Fibroblast of lung (primary cell): ENCODE results near the gene GOLGA5. TPM values are rescaled to one million over a fixed set of nuclear protein-coding genes. Genes with fewer than 3 reads are reported as not detected.

Source experiments
- DNase-seq, 2 donors: peaks; one replicate each; pipeline versions ENCODE4 v3.0.0 to v3.0.0-alpha.2; 2010; ENCODE audit warnings: low read depth in 2 of 2
- H2AFZ ChIP-seq: 2 replicates; pipeline ENCODE4 v1.5.1; 2012; ENCODE audit warnings: low read length, control low read depth, inconsistent platforms
- H3K27ac ChIP-seq: 2 replicates; pipeline ENCODE4 v1.5.1; 2011; ENCODE audit warnings: low read length, control low read depth; ENCODE audit not compliant: insufficient read depth
- H3K27me3 ChIP-seq: 2 replicates; pipeline ENCODE4 v1.5.1; 2011; ENCODE audit warnings: mild to moderate bottlenecking, low read length; ENCODE audit not compliant: control insufficient read depth, insufficient read depth
- H3K36me3 ChIP-seq: 2 replicates; pipeline ENCODE4 v1.5.1; 2011; ENCODE audit warnings: low read length; ENCODE audit not compliant: control insufficient read depth, insufficient read depth
- H3K4me1 ChIP-seq: 2 replicates; pipeline ENCODE4 v1.5.1; 2011; ENCODE audit warnings: low read length; ENCODE audit not compliant: control insufficient read depth, insufficient read depth; ENCODE audit errors: extremely low read depth
- H3K4me2 ChIP-seq: 2 replicates; pipeline ENCODE4 v1.5.1; 2011; ENCODE audit warnings: low read length, control low read depth; ENCODE audit not compliant: insufficient read depth; ENCODE audit errors: extremely low read depth
- H3K4me3 ChIP-seq, 4 experiments: fragments of 200-600 bp in 1 of 4; sonication (generic) in 1 of 4; replicated peaks in 1 of 4; 2 replicates each; pipeline ENCODE4 v1.5.1; 2011 to 2016; ENCODE audit warnings: low read length in 4 of 4, low read depth in 3 of 4, mild to moderate bottlenecking in 3 of 4, control low read depth in 2 of 4, inconsistent platforms in 1 of 4, mixed read lengths in 1 of 4; ENCODE audit not compliant: insufficient read depth in 1 of 4; ENCODE audit errors: control extremely low read depth in 1 of 4
- H3K79me2 ChIP-seq: 2 replicates; pipeline ENCODE4 v1.5.1; 2012; ENCODE audit warnings: mild to moderate bottlenecking, low read length, inconsistent platforms; ENCODE audit not compliant: control insufficient read depth, insufficient read depth
- H3K9ac ChIP-seq: 2 replicates; pipeline ENCODE4 v1.5.1; 2011; ENCODE audit warnings: mild to moderate bottlenecking, low read length, control low read depth; ENCODE audit not compliant: insufficient read depth
- H3K9me3 ChIP-seq: 2 replicates; pipeline ENCODE4 v1.5.1; 2012; ENCODE audit warnings: low read depth, low read length; ENCODE audit not compliant: control insufficient read depth, insufficient read depth
- H4K20me1 ChIP-seq: 2 replicates; pipeline ENCODE4 v1.5.1; 2011; ENCODE audit warnings: low read length; ENCODE audit not compliant: control insufficient read depth, insufficient read depth; ENCODE audit errors: extremely low read depth
- EZH2 ChIP-seq: IDR thresholded peaks from 2 replicates; pipeline ENCODE4 v1.5.1; 2012; ENCODE audit warnings: low read length, control low read depth, mild to moderate bottlenecking; ENCODE audit errors: missing control alignments
- polyA plus RNA-seq, 2 donors: library from polyadenylated mRNA; depleted of rRNA in 1 of 2; stranded (reverse) in 1 of 2; unstranded in 1 of 2; fragments of >200 nt; gene quantifications; 2 replicates each; pipeline ENCODE4 v1.2.1, GENCODE V29; 2011 to 2012; ENCODE audit warnings: missing spikeins in 1 of 2
- total RNA-seq: library from RNA; depleted of rRNA; stranded (reverse); fragments of >200 nt; gene quantifications from 2 replicates; pipeline ENCODE4 v1.2.1, GENCODE V29; 2014
- TF ChIP-seq, protein P1 (sequence below), 2 donors: IDR thresholded peaks in 1 of 2; conservative IDR thresholded peaks in 1 of 2; 1 replicate in 1 of 2; 2 replicates in 1 of 2; pipeline ENCODE4 v1.5.1; 2011 to 2012; ENCODE audit warnings: low read length in 2 of 2, control low read depth in 1 of 2, inconsistent platforms in 1 of 2, low read depth in 1 of 2, mild to moderate bottlenecking in 1 of 2

The GOLGA5 gene
- total and polyA plus RNA-seq, 2 donors (not counting 1 experiment from before 2014, with no cell fraction given) = 46.9 to 71.1 TPM

DNA sequence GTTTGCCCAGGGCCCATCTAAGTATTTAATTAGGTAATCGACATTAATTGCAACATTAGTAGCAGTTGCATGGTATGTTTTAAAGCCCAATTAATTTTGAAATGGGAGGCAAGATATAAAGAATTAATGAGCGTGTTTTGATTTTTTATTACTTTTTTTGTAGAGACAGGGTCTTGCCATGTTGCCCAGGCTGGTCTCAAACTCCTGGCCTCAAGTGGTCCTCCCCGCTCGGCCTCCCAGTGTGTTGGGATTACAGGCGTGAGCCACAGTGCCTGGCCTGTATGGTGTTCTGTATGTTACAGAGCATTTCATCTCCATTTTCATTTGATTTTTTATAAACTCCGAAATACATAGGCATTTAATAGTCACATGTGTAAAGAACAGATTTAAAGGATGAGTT, 856 bp downstream of the GOLGA5 start:
- no peak for DNase-seq
- H3K79me2 ChIP-seq = peaks cover 44% of the 10 kb centered on the region
- no peak for TF ChIP-seq EZH2
- TF ChIP-seq, protein P1, sequence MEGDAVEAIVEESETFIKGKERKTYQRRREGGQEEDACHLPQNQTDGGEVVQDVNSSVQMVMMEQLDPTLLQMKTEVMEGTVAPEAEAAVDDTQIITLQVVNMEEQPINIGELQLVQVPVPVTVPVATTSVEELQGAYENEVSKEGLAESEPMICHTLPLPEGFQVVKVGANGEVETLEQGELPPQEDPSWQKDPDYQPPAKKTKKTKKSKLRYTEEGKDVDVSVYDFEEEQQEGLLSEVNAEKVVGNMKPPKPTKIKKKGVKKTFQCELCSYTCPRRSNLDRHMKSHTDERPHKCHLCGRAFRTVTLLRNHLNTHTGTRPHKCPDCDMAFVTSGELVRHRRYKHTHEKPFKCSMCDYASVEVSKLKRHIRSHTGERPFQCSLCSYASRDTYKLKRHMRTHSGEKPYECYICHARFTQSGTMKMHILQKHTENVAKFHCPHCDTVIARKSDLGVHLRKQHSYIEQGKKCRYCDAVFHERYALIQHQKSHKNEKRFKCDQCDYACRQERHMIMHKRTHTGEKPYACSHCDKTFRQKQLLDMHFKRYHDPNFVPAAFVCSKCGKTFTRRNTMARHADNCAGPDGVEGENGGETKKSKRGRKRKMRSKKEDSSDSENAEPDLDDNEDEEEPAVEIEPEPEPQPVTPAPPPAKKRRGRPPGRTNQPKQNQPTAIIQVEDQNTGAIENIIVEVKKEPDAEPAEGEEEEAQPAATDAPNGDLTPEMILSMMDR (conservative IDR thresholded peaks at IDR 0.05 in 1 of 2, IDR thresholded peaks at IDR 0.05 in 1 of 2; ENCODE audit: low read depth in 1 of 2, low read length in 2 of 2) = no peak
- H3K9me3 ChIP-seq = no peaks in the 10 kb centered on the region
- peak overlapping the region; percentile 96 for H3K9ac ChIP-seq
- H4K20me1 ChIP-seq = no peaks in the 10 kb centered on the region
- no peak overlapping the region for H2AFZ ChIP-seq
- peaks cover 5% of the 10 kb centered on the region for H3K4me1 ChIP-seq
- peak overlapping the region; percentile 99 for H3K27ac ChIP-seq
- H3K4me2 ChIP-seq = peak overlapping the region; percentile 84
- H3K36me3 ChIP-seq = peaks cover 5% of the 10 kb centered on the region
- H3K27me3 ChIP-seq = no peaks in the 10 kb centered on the region
- peak overlapping the region; percentile 83 to 100 (median 98) for H3K4me3 ChIP-seq

- DNase-seq = no peak
- Histone ChIP-seq H3K4me2 (no peak overlapping the region), H3K27ac (no peak overlapping the region), H3K36me3 (peaks cover 5% of the 10 kb centered on the region), H2AFZ (no peak overlapping the region), H3K79me2 (peaks cover 72% of the 10 kb centered on the region), H3K9me3 (no peaks in the 10 kb centered on the region), H3K27me3 (no peaks in the 10 kb centered on the region), H4K20me1 (peaks cover 3% of the 10 kb centered on the region), H3K9ac (no peak overlapping the region), H3K4me3 (no peak overlapping the region), H3K4me1 (peaks cover 7% of the 10 kb centered on the region)
- no peak for TF ChIP-seq EZH2
Measured at GRCh38 chr14:92797935-92798653, 4.0 kb downstream of the GOLGA5 start.

DNA sequence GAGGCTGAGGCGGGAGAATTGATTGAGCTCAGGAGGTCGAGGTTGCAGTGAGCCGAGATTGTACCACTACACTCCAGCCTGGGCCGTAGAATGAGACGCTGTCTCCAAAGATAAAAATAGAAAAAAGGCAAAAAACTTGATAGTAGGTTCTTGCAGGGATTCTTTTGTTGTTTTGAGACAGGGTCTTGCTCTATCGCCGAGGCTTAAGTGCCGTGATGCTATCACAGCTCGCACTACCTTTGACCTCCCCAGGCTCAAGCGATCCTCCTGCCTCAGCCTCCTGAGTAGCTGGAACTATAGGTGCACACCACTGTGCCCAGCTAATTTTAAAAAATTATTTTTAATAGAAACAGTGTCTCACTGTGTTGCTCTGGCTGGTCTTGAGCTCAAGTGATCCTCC, 4.7 kb downstream of the GOLGA5 start:
- H3K27me3 ChIP-seq = no peaks in the 10 kb centered on the region
- peaks cover 78% of the 10 kb centered on the region for H3K79me2 ChIP-seq
- H3K9ac ChIP-seq = no peak overlapping the region
- no peak overlapping the region for H3K4me2 ChIP-seq
- no peak overlapping the region for H2AFZ ChIP-seq
- peaks cover 6% of the 10 kb centered on the region for H3K36me3 ChIP-seq
- H4K20me1 ChIP-seq = peaks cover 3% of the 10 kb centered on the region
- H3K4me3 ChIP-seq = no peak overlapping the region
- H3K4me1 ChIP-seq = peaks cover 5% of the 10 kb centered on the region
- H3K27ac ChIP-seq = no peak overlapping the region
- no peak for TF ChIP-seq EZH2
- TF ChIP-seq, protein P1 (conservative IDR thresholded peaks at IDR 0.05 in 1 of 2, IDR thresholded peaks at IDR 0.05 in 1 of 2; ENCODE audit: low read depth in 1 of 2, low read length in 2 of 2) = no peak
- no peak for DNase-seq
- no peaks in the 10 kb centered on the region for H3K9me3 ChIP-seq
